Measurements from ENCODE around the gene PRPS2.

DNA sequence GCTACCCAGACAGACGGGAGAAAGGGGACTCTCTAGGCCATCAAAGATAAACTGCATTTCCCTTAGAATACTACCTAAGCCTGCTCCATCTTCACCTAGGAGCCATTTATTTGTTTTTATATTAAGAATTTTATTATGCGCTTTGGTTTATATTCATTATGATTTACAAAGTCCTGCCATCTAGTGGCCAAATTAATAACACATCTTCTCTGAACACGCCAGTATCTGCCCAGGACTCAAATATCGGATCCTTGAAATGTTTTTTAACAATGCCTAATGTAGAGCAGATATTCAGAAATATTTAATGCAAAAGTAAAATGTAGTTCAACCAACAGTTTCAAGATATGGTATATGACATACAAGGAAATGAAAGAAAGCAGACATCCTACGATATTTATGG is 20.8 kb upstream of the PRPS2 start:
- TF ChIP-seq, protein P1, sequence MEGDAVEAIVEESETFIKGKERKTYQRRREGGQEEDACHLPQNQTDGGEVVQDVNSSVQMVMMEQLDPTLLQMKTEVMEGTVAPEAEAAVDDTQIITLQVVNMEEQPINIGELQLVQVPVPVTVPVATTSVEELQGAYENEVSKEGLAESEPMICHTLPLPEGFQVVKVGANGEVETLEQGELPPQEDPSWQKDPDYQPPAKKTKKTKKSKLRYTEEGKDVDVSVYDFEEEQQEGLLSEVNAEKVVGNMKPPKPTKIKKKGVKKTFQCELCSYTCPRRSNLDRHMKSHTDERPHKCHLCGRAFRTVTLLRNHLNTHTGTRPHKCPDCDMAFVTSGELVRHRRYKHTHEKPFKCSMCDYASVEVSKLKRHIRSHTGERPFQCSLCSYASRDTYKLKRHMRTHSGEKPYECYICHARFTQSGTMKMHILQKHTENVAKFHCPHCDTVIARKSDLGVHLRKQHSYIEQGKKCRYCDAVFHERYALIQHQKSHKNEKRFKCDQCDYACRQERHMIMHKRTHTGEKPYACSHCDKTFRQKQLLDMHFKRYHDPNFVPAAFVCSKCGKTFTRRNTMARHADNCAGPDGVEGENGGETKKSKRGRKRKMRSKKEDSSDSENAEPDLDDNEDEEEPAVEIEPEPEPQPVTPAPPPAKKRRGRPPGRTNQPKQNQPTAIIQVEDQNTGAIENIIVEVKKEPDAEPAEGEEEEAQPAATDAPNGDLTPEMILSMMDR (conservative IDR thresholded peaks at IDR 0.05 in 1 of 2, IDR thresholded peaks at IDR 0.05 in 1 of 2; ENCODE audit: extremely low read depth in 1 of 2, insufficient read depth in 1 of 2, low read depth in 1 of 2, low read length in 2 of 2): peak; percentile 46 to 66
- TF ChIP-seq EZH2 (IDR thresholded peaks at IDR 0.05; ENCODE audit: borderline replicate concordance, low read length): no peak

Data from mammary epithelial cell (primary cell).